Uterus (tissue), 2 donors: Measurements from ENCODE around the gene TULP3.

Experiments used
- CTCF ChIP-seq, 4 experiments: fragments of 200-600 bp in 2 of 4; fragments of 450-650 bp in 2 of 4; sonication (generic) in 2 of 4; IDR thresholded peaks; one replicate each; pipeline ENCODE4 v1.5.1; 2016 to 2019; ENCODE audit warnings: antibody characterized with exemption in 4 of 4, mild to moderate bottlenecking in 2 of 4, moderate library complexity in 1 of 4
- POLR2A ChIP-seq, 2 donors: fragments of 450-650 bp; IDR thresholded peaks; one replicate each; pipeline ENCODE4 v1.6.1; 2016; ENCODE audit warnings: antibody characterized with exemption in 2 of 2, mild to moderate bottlenecking in 1 of 2, moderate library complexity in 1 of 2

GRCh38 chr12:2977776-2978175 lies 87.1 kb downstream of the TULP3 start:
- TF ChIP-seq CTCF (IDR thresholded peaks at IDR 0.05) (no peak), POLR2A (IDR thresholded peaks at IDR 0.05) (no peak)
